GM18517 (cell line): Measurements from ENCODE around the gene INTS3.

Experiments used
- ATAC-seq: cut with Tn5 transposase; IDR thresholded peaks from one replicate; pipeline ENCODE4 v1.9.1; 2021; ENCODE audit warnings: mild to moderate bottlenecking, moderate library complexity; ENCODE audit not compliant: unreplicated experiment

The INTS3 gene

DNA sequence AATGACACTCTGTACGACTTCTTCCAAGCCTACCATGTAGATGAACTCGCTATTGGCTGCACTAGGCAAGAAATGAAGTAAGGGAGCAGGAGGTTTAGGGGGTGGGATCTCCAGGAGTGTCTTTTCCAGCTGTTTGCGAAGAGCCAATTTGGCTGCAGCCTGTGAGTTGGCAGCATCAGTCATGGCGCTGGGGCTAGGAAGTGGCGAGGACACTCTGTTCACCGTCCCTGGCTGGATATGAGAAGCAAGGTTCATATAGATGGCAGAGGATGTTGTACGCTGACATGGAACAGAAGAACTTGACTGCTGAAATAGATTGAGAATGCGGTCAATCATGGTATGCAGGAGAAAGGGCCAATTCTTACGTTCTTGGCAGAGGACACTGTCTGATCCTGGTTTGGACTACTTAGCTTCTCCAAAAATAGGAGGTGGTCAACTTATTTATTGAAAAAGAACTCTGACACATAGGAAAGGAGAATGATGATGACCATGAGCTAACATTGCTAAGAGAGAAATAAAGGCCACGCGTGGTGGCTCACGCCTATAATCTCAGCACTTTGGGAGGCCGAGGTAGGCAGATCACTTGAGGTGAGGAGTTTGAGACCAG is 88.5 kb downstream of the INTS3 start:
- ATAC-seq: no peak

DNA sequence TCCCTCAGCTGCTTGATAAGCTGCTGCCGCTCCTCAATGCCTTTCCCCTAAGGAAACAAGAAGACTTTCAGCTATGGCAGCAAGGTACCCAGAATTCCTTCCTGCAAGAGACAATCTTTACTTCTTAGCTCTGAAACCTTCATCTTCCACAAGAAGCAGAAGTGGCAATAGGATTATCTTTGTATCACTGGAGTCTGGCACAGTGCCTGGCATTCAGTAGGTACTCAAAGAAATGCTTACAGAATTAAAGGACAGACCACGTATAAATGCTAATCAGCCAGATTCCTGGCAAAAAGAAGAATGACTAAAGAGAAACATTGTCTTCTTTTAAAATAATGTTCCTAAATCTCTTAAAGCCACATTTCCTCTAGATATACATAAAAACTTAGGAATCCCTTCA is 91.0 kb downstream of the INTS3 start:
- ATAC-seq: no peak
